ENCODE data around the gene FOXK2. TPM values are rescaled to one million over a fixed set of nuclear protein-coding genes. Genes with fewer than 3 reads are reported as not detected.

FOXK2 gene
- total and polyA plus RNA-seq, 7 experiments from 2014 or later: 4.2 to 67.1 (median 42.3) TPM

DNA sequence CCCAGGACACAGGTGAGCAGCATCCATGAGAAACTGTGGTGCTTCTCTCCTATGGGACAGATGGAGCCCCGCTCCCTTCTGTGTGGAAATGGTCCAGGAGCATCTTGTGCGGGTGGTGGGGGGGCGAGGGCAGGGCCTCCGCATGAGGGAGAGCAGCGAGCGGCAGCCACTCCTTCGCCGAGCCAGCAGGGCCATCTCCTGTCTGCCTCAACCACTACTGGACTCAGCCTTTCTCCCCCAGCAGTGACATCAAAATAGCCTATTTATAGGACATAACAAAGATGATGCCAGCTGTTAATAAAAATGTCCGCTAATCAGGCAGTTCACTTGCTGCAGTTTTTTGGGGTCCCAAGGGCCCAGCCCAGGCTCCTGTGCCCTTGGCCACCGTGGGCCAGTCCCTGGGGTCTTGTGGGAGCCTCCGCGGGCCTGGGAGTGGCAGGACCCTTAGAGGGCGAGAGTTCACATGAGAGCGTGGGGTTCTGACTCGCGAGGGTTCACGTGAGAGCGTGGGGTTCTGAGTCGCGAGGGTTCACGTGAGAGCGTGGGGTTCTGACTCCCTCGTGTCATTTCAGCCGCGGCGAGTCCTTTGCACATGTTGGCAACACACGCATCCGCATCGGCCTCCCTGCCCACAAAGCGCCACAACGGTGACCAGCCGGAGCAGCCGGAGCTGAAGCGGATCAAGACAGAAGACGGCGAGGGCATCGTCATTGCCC is 81.4 kb downstream of the FOXK2 start:
- Mint-ChIP-seq H3K27ac (no peak overlapping the region), H3K4me3 (no peak overlapping the region), H3K36me3 (peaks cover 0 to 46% (median 28%) of the 10 kb centered on the region in 5 donors), H3K27me3 (no peaks in the 10 kb centered on the region), H3K9me3 (no peaks in the 10 kb centered on the region), H3K4me1 (peaks cover 7 to 26% (median 15%) of the 10 kb centered on the region in 7 donors)
- H3K27me3 ChIP-seq (ENCODE audit: control insufficient read depth in 2 of 2, insufficient read depth in 2 of 2, low read length in 2 of 2): no peaks in the 10 kb centered on the region
- ATAC-seq: no peak
- H3K9me3 ChIP-seq (ENCODE audit: control insufficient read depth in 2 of 3, low read length in 3 of 3): no peaks in the 10 kb centered on the region
- no peak overlapping the region for H3K27ac ChIP-seq (ENCODE audit: low read depth, low read length)
- peaks cover 0 to 78% (median 14%) of the 10 kb centered on the region in 3 experiments for H3K36me3 ChIP-seq (ENCODE audit: control insufficient read depth in 2 of 3, insufficient read depth in 3 of 3, low read length in 3 of 3)
- ChIA-PET POLR2A (no interaction called here), CTCF (no interaction called here)
- no peak overlapping the region for H3K4me3 ChIP-seq (ENCODE audit: low read length)
- H3K4me1 ChIP-seq (ENCODE audit: control insufficient read depth in 2 of 2, insufficient read depth in 2 of 2, low read length in 2 of 2): no peaks in the 10 kb centered on the region
- DNase-seq: no peak
- intact Hi-C loops (cut with micrococcal nuclease): no loop called here

GRCh38 chr17:82601447-82602000 is 82.0 kb downstream of the FOXK2 start:
- Histone ChIP-seq H3K36me3 (ENCODE audit: control insufficient read depth in 2 of 3, insufficient read depth in 3 of 3, low read length in 3 of 3) (peaks cover 4 to 79% (median 14%) of the 10 kb centered on the region in 3 experiments), H3K27ac (ENCODE audit: low read depth, low read length) (no peak overlapping the region), H3K9me3 (ENCODE audit: control insufficient read depth in 2 of 3, low read length in 3 of 3) (no peaks in the 10 kb centered on the region), H3K27me3 (ENCODE audit: control insufficient read depth in 2 of 2, insufficient read depth in 2 of 2, low read length in 2 of 2) (no peaks in the 10 kb centered on the region), H3K4me1 (ENCODE audit: control insufficient read depth in 2 of 2, insufficient read depth in 2 of 2, low read length in 2 of 2) (no peaks in the 10 kb centered on the region), H3K4me3 (ENCODE audit: low read length) (no peak overlapping the region)
- no peaks in the 10 kb centered on the region for H3K9me3 Mint-ChIP-seq
- POLR2A ChIA-PET: no interaction called here
- intact Hi-C loops (cut with micrococcal nuclease): no loop called here
- H3K27ac Mint-ChIP-seq: peak overlapping the region in 1 of 9 donors; percentile 39
- CTCF ChIA-PET: no interaction called here
- DNase-seq (no peak), ATAC-seq (no peak)
- peaks cover 7 to 26% (median 15%) of the 10 kb centered on the region in 7 donors for H3K4me1 Mint-ChIP-seq
- no peaks in the 10 kb centered on the region for H3K27me3 Mint-ChIP-seq
- H3K36me3 Mint-ChIP-seq: peaks cover 0 to 49% (median 30%) of the 10 kb centered on the region in 5 donors
- no peak overlapping the region for H3K4me3 Mint-ChIP-seq

GRCh38 chr17:82602487-82602886 is 83.0 kb downstream of the FOXK2 start:
- peaks cover 0 to 48% (median 31%) of the 10 kb centered on the region in 5 donors for H3K36me3 Mint-ChIP-seq
- ATAC-seq: no peak
- POLR2A ChIA-PET: no interaction called here
- no peaks in the 10 kb centered on the region for H3K27me3 Mint-ChIP-seq
- H3K27ac ChIP-seq (ENCODE audit: low read depth, low read length): no peak overlapping the region
- intact Hi-C loops (cut with micrococcal nuclease): no loop called here
- H3K9me3 Mint-ChIP-seq: no peaks in the 10 kb centered on the region
- H3K4me1 ChIP-seq (ENCODE audit: control insufficient read depth in 2 of 2, insufficient read depth in 2 of 2, low read length in 2 of 2): no peaks in the 10 kb centered on the region
- no peak for DNase-seq
- no peak overlapping the region for H3K4me3 ChIP-seq (ENCODE audit: low read length)
- H3K4me3 Mint-ChIP-seq: no peak overlapping the region
- H3K36me3 ChIP-seq (ENCODE audit: control insufficient read depth in 2 of 3, insufficient read depth in 3 of 3, low read length in 3 of 3): peaks cover 4 to 71% (median 14%) of the 10 kb centered on the region in 3 experiments
- H3K27me3 ChIP-seq (ENCODE audit: control insufficient read depth in 2 of 2, insufficient read depth in 2 of 2, low read length in 2 of 2): no peaks in the 10 kb centered on the region
- H3K27ac Mint-ChIP-seq: peak overlapping the region in 2 of 9 donors; percentile 32 to 39
- peaks cover 5 to 26% (median 15%) of the 10 kb centered on the region in 7 donors for H3K4me1 Mint-ChIP-seq
- H3K9me3 ChIP-seq (ENCODE audit: control insufficient read depth in 2 of 3, low read length in 3 of 3): no peaks in the 10 kb centered on the region
- CTCF ChIA-PET: no interaction called here

DNA sequence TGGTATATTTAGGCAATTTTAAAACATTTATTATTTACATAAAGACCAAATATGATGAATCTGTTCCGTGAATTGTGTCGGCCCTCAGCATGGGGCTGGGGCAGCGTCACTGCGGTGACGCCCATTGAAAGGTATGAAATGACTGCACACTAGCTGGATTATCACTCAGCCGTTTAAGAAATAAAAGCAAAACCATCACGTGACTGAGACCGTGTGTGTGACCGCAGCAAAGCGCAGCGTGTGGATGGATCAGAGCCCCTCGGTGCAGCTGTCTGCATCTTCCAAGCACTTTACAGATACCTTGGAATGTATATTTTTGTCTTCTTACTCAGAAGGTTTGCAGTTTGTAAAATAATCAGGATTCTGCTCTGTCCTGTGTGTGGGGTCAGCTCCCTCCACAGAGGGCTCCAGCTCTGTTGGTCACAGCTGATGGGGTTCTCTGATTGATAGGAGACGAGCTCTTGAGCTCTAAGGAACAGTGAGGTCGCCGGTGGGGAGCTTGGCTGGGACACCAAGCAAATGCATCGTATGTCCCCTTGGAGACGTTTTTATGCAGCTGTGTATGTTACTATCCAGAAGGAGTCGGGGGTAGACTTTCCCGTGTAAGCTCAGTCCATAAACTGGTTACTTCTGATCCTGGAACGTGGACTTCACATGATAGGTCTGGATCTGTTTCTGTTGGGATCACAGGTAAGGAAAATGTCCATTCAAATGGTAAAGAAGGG is 83.6 kb downstream of the FOXK2 start:
- peak overlapping the region; percentile 22 for H3K27ac ChIP-seq (ENCODE audit: low read depth, low read length)
- H3K9me3 ChIP-seq (ENCODE audit: control insufficient read depth in 2 of 3, low read length in 3 of 3): no peaks in the 10 kb centered on the region
- H3K27me3 ChIP-seq (ENCODE audit: control insufficient read depth in 2 of 2, insufficient read depth in 2 of 2, low read length in 2 of 2): no peaks in the 10 kb centered on the region
- no peaks in the 10 kb centered on the region for H3K4me1 ChIP-seq (ENCODE audit: control insufficient read depth in 2 of 2, insufficient read depth in 2 of 2, low read length in 2 of 2)
- Mint-ChIP-seq H3K9me3 (no peaks in the 10 kb centered on the region), H3K27ac (peak overlapping the region in 6 of 9 donors; percentile 45 to 89 (median 82)), H3K36me3 (peaks cover 0 to 48% (median 28%) of the 10 kb centered on the region in 5 donors), H3K27me3 (no peaks in the 10 kb centered on the region), H3K4me1 (peaks cover 5 to 26% (median 15%) of the 10 kb centered on the region in 7 donors), H3K4me3 (peak overlapping the region in 1 of 10 donors; percentile 14)
- POLR2A ChIA-PET: no interaction called here
- H3K4me3 ChIP-seq (ENCODE audit: low read length): no peak overlapping the region
- CTCF ChIA-PET: interaction anchor here (0.7 kb wide), 1 partner anchor 559 kb away, joined by 3 read pairs; no protein-coding TSS in a partner anchor
- peaks cover 4 to 71% (median 14%) of the 10 kb centered on the region in 3 experiments for H3K36me3 ChIP-seq (ENCODE audit: control insufficient read depth in 2 of 3, insufficient read depth in 3 of 3, low read length in 3 of 3)
- no peak for ATAC-seq
- no peak for DNase-seq
- intact Hi-C loops (cut with micrococcal nuclease): no loop called here

- H3K4me3 Mint-ChIP-seq: peak overlapping the region in 8 of 10 donors; percentile 2 to 68 (median 58)
- peaks cover 5 to 26% (median 15%) of the 10 kb centered on the region in 7 donors for H3K4me1 Mint-ChIP-seq
- H3K27ac Mint-ChIP-seq: peak overlapping the region in 7 of 9 donors; percentile 23 to 89 (median 86)
- peaks cover 0 to 3% (median 0%) of the 10 kb centered on the region in 11 donors for H3K9me3 Mint-ChIP-seq
- Histone ChIP-seq H3K4me3 (ENCODE audit: low read length) (no peak overlapping the region), H3K27ac (ENCODE audit: low read depth, low read length) (peak overlapping the region; percentile 22), H3K9me3 (ENCODE audit: control insufficient read depth in 2 of 3, low read length in 3 of 3) (no peaks in the 10 kb centered on the region), H3K4me1 (ENCODE audit: control insufficient read depth in 2 of 2, insufficient read depth in 2 of 2, low read length in 2 of 2) (no peaks in the 10 kb centered on the region), H3K36me3 (ENCODE audit: control insufficient read depth in 2 of 3, insufficient read depth in 3 of 3, low read length in 3 of 3) (peaks cover 4 to 67% (median 14%) of the 10 kb centered on the region in 3 experiments), H3K27me3 (ENCODE audit: control insufficient read depth in 2 of 2, insufficient read depth in 2 of 2, low read length in 2 of 2) (no peaks in the 10 kb centered on the region)
- peak; percentile 99 for ATAC-seq
- ChIA-PET CTCF (no interaction called here), POLR2A (no interaction called here)
- DNase-seq: peak in 5 of 9 donors; percentile 28 to 72 (median 57)
- intact Hi-C loops (cut with micrococcal nuclease): no loop called here
- H3K27me3 Mint-ChIP-seq: no peaks in the 10 kb centered on the region
- peaks cover 0 to 48% (median 28%) of the 10 kb centered on the region in 5 donors for H3K36me3 Mint-ChIP-seq
Observed at GRCh38 chr17:82603981-82604448, 84.5 kb downstream of the FOXK2 start.

- Histone ChIP-seq H3K27ac (ENCODE audit: low read depth, low read length) (peak overlapping the region; percentile 22), H3K4me3 (ENCODE audit: low read length) (no peak overlapping the region), H3K4me1 (ENCODE audit: control insufficient read depth in 2 of 2, insufficient read depth in 2 of 2, low read length in 2 of 2) (no peaks in the 10 kb centered on the region), H3K36me3 (ENCODE audit: control insufficient read depth in 2 of 3, insufficient read depth in 3 of 3, low read length in 3 of 3) (peaks cover 4 to 70% (median 14%) of the 10 kb centered on the region in 3 experiments), H3K27me3 (ENCODE audit: control insufficient read depth in 2 of 2, insufficient read depth in 2 of 2, low read length in 2 of 2) (no peaks in the 10 kb centered on the region), H3K9me3 (ENCODE audit: control insufficient read depth in 2 of 3, low read length in 3 of 3) (no peaks in the 10 kb centered on the region)
- ChIA-PET POLR2A (interaction anchor here (0.6 kb wide), 1 partner anchor 421 kb away, joined by 3 read pairs; no protein-coding TSS in a partner anchor), CTCF (no interaction called here)
- H3K4me1 Mint-ChIP-seq: peaks cover 4 to 26% (median 16%) of the 10 kb centered on the region in 7 donors
- no peaks in the 10 kb centered on the region for H3K27me3 Mint-ChIP-seq
- intact Hi-C loops (cut with micrococcal nuclease): no loop called here
- DNase-seq: no peak
- H3K9me3 Mint-ChIP-seq: peaks cover 0 to 3% (median 0%) of the 10 kb centered on the region in 11 donors
- no peak for ATAC-seq
- H3K36me3 Mint-ChIP-seq: peaks cover 0 to 51% (median 29%) of the 10 kb centered on the region in 5 donors
- H3K27ac Mint-ChIP-seq: peak overlapping the region in 7 of 9 donors; percentile 23 to 89 (median 86)
- H3K4me3 Mint-ChIP-seq: peak overlapping the region in 6 of 10 donors; percentile 50 to 68 (median 58)
Observed at GRCh38 chr17:82604532-82604931, 85.0 kb downstream of the FOXK2 start.
